ENCODE results near the gene ELP4. TPM values are rescaled to one million over a fixed set of nuclear protein-coding genes. Genes with fewer than 3 reads are reported as not detected.

Gene ELP4
- polyA plus RNA-seq, 2 of the 4 experiments (the other 2 are of a cell fraction) = 16.9 to 26.0 TPM

DNA sequence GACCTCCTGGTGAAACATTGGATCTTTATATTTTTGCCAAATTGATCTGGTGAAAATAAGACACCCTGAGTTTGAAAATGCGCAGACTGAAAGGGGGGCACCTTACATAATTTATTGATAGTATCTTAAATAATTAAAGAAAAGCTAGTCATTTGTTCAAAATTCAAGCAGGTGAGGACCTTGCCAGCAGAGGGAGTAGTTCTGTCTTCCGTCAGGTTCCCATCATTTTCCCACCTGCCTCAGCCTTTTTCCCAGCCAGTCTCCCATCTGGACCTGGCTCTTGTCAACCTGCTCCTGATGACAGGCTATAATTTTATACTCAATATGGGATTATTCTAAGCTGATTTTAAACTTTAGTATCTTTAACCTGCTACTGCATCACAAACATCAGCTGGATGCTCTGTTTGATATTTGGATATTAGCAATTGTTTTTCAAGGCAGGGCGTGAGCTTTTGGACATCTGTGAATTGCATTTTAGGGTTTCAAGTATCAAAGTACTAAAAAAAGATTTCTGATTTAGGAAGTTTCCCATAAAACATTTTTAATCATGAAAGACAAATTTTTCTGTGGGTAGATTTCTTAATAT lies 132.0 kb downstream of the ELP4 start:
- FAIRE-seq (no peak), ATAC-seq (0 out of 6 replicates have a peak, but pooled peaks of 1 of the 2 experiments have one; percentile 42), DNase-seq (ENCODE audit: low read depth in 1 of 2, low spot score in 1 of 2) (peak; percentile 1 to 64)
- TF ChIP-seq MYC (IDR thresholded peaks at IDR 0.05; ENCODE audit: borderline replicate concordance, low read length) (no peak), SMC3 (IDR thresholded peaks at IDR 0.05) (peak; percentile 80), RAD21 (conservative IDR thresholded peaks at IDR 0.05 in 1 of 2, IDR thresholded peaks at IDR 0.05 in 1 of 2) (peak; percentile 68 to 70), RARB (CRISPR knock-in tag; IDR thresholded peaks at IDR 0.05) (no peak), FOXS1 (CRISPR knock-in tag; IDR thresholded peaks at IDR 0.05) (no peak)
- TF ChIP-seq, protein P1, sequence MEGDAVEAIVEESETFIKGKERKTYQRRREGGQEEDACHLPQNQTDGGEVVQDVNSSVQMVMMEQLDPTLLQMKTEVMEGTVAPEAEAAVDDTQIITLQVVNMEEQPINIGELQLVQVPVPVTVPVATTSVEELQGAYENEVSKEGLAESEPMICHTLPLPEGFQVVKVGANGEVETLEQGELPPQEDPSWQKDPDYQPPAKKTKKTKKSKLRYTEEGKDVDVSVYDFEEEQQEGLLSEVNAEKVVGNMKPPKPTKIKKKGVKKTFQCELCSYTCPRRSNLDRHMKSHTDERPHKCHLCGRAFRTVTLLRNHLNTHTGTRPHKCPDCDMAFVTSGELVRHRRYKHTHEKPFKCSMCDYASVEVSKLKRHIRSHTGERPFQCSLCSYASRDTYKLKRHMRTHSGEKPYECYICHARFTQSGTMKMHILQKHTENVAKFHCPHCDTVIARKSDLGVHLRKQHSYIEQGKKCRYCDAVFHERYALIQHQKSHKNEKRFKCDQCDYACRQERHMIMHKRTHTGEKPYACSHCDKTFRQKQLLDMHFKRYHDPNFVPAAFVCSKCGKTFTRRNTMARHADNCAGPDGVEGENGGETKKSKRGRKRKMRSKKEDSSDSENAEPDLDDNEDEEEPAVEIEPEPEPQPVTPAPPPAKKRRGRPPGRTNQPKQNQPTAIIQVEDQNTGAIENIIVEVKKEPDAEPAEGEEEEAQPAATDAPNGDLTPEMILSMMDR (IDR thresholded peaks at IDR 0.05) = peak; percentile 80
- WGBS (ENCODE audit: missing lambda C conversion rate) = 41% methylated on average over 3 of the region's 3 CpGs
- CTCF ChIA-PET = interaction anchor here (0.6 to 6.3 kb wide), 28 partner anchors 9 to 573 kb away, joined by 3 to 65 read pairs (median 4); no protein-coding TSS in a partner anchor
- Histone ChIP-seq H3K27ac (no peak overlapping the region), H3K4me3 (no peak overlapping the region), H3K4me2 (no peak overlapping the region), H3K4me1 (peaks cover 38% of the 10 kb centered on the region), H3K9me3 (no peaks in the 10 kb centered on the region)
- POLR2A ChIA-PET = interaction anchor here (0.7 kb wide), 1 partner anchor 168 kb away, joined by 3 read pairs; no protein-coding TSS in a partner anchor

GRCh38 chr11:31643857-31644256 lies 134.3 kb downstream of the ELP4 start:
- no peak for FAIRE-seq
- Histone ChIP-seq H3K4me2 (peak overlapping the region; percentile 48), H3K4me3 (no peak overlapping the region), H3K9me3 (no peaks in the 10 kb centered on the region), H3K4me1 (peaks cover 40% of the 10 kb centered on the region), H3K27ac (peak overlapping the region; percentile 28 to 30; a peak in 3 of 6 replicates)
- WGBS (ENCODE audit: missing lambda C conversion rate) = 8% methylated on average over 1 of the region's 1 CpG
- POLR2A ChIA-PET = interaction anchor here (1.3 kb wide), 1 partner anchor 447 kb away, joined by 3 read pairs; the partner anchor contains the start of gene RCN1
- TF ChIP-seq GATA3 (IDR thresholded peaks at IDR 0.05; ENCODE audit: borderline replicate concordance) (peak; percentile 60; the same call in 1 of the 2 replicates), BHLHE40 (IDR thresholded peaks at IDR 0.05; ENCODE audit: low read depth, low read length) (no peak), JUNB (IDR thresholded peaks at IDR 0.05) (peak; percentile 35), REST (IDR thresholded peaks at IDR 0.05) (no peak), ZNF302 (CRISPR knock-in tag; IDR thresholded peaks at IDR 0.05) (no peak), CEBPB (IDR thresholded peaks at IDR 0.05) (0 out of 4 replicates have a peak, but pooled peaks of 1 of the 2 experiments have one; percentile 41)
- peak in 1 of 2 experiments; percentile 49; a peak in 1 of 6 replicates for ATAC-seq
- CTCF ChIA-PET = interaction anchor here (3.3 to 6.3 kb wide), 2 partner anchors 228 to 315 kb away, joined by 18 to 65 read pairs; no protein-coding TSS in a partner anchor
- DNase-seq (ENCODE audit: low read depth in 1 of 2, low spot score in 1 of 2) = peak; percentile 0 to 46

- DNase-seq (ENCODE audit: low read depth in 1 of 2, low spot score in 1 of 2) = peak; percentile 13 to 76
- no peak for FAIRE-seq
- ChIA-PET POLR2A (no interaction called here), CTCF (no interaction called here)
- peaks cover 40% of the 10 kb centered on the region for H3K4me1 ChIP-seq
- no peaks in the 10 kb centered on the region for H3K9me3 ChIP-seq
- H3K4me3 ChIP-seq = no peak overlapping the region
- peak overlapping the region; percentile 69 to 79; a peak in 5 of 6 replicates for H3K27ac ChIP-seq
- ATAC-seq = peak; percentile 91 to 96
- H3K4me2 ChIP-seq = peak overlapping the region; percentile 60
- TF ChIP-seq, protein P2, sequence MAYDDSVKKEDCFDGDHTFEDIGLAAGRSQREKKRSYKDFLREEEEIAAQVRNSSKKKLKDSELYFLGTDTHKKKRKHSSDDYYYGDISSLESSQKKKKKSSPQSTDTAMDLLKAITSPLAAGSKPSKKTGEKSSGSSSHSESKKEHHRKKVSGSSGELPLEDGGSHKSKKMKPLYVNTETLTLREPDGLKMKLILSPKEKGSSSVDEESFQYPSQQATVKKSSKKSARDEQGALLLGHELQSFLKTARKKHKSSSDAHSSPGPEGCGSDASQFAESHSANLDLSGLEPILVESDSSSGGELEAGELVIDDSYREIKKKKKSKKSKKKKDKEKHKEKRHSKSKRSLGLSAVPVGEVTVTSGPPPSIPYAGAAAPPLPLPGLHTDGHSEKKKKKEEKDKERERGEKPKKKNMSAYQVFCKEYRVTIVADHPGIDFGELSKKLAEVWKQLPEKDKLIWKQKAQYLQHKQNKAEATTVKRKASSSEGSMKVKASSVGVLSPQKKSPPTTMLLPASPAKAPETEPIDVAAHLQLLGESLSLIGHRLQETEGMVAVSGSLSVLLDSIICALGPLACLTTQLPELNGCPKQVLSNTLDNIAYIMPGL (CRISPR knock-in tag; IDR thresholded peaks at IDR 0.05; ENCODE audit: borderline replicate concordance) = no peak
- no peak for TF ChIP-seq HEYL (CRISPR knock-in tag; IDR thresholded peaks at IDR 0.05)
- no peak for TF ChIP-seq SMC3 (IDR thresholded peaks at IDR 0.05)
- no peak; a peak in 1 of 5 replicates for TF ChIP-seq RAD21 (conservative IDR thresholded peaks at IDR 0.05 in 1 of 2, IDR thresholded peaks at IDR 0.05 in 1 of 2)
- no peak for TF ChIP-seq EHF (CRISPR knock-in tag; IDR thresholded peaks at IDR 0.05)
- TF ChIP-seq, protein P1 (IDR thresholded peaks at IDR 0.05) = no peak
- no peak for TF ChIP-seq ZSCAN20 (CRISPR knock-in tag; IDR thresholded peaks at IDR 0.05)
- no peak for TF ChIP-seq FOSB (CRISPR knock-in tag; IDR thresholded peaks at IDR 0.05)
- no peak for TF ChIP-seq E2F6 (IDR thresholded peaks at IDR 0.05; ENCODE audit: borderline replicate concordance, low read depth)
- peak; percentile 66; the same call in 1 of the 2 replicates for TF ChIP-seq GATA3 (IDR thresholded peaks at IDR 0.05; ENCODE audit: borderline replicate concordance)
- no peak for TF ChIP-seq POLR2AphosphoS2 (conservative IDR thresholded peaks at IDR 0.05; ENCODE audit: low read length)
- TF ChIP-seq SREBF2 (IDR thresholded peaks at IDR 0.05) = no peak
- TF ChIP-seq HDAC2 (IDR thresholded peaks at IDR 0.05) = no peak
- no peak for TF ChIP-seq KDM1A (IDR thresholded peaks at IDR 0.05; ENCODE audit: low read depth)
Measured at GRCh38 chr11:31645747-31646146, 136.2 kb downstream of the ELP4 start.

All from A549 (cell line).